Mesenchymal stem cell (in vitro differentiated cells and primary cell): ENCODE results near the gene CITED1.

Experiments
- DNase-seq: peaks from one replicate; pipeline ENCODE4 v3.0.0-alpha.2; 2013
- H2AFZ ChIP-seq: one replicate; pipeline ENCODE4 v1.6.1; 2013; ENCODE audit warnings: low read depth, mild to moderate bottlenecking, control low read depth, inconsistent platforms, low read length, moderate library complexity
- H2AK5ac ChIP-seq: 2 replicates; pipeline ENCODE4 v1.6.1; 2013; ENCODE audit warnings: low read length, moderate library complexity, mild to moderate bottlenecking, inconsistent platforms; ENCODE audit not compliant: severe bottlenecking
- H2BK120ac ChIP-seq: one replicate; pipeline ENCODE4 v1.6.1; 2013; ENCODE audit warnings: low read depth, mild to moderate bottlenecking, inconsistent platforms, low read length, moderate library complexity
- H2BK12ac ChIP-seq, 2 experiments: one replicate each; pipeline ENCODE4 v1.6.1; 2013; ENCODE audit warnings: inconsistent platforms in 2 of 2, low read length in 2 of 2, mild to moderate bottlenecking in 2 of 2, moderate library complexity in 2 of 2, control low read depth in 1 of 2
- H2BK15ac ChIP-seq: one replicate; pipeline ENCODE4 v1.6.1; 2013; ENCODE audit warnings: mild to moderate bottlenecking, low read depth, inconsistent platforms; ENCODE audit not compliant: poor library complexity, severe bottlenecking
- H2BK5ac ChIP-seq: 2 replicates; pipeline ENCODE4 v1.6.1; 2013; ENCODE audit warnings: low read depth, mild to moderate bottlenecking, low read length, control low read depth, inconsistent platforms; ENCODE audit not compliant: poor library complexity, severe bottlenecking
- H3K14ac ChIP-seq, 2 experiments: one replicate each; pipeline ENCODE4 v1.6.1; 2013; ENCODE audit warnings: inconsistent platforms in 2 of 2, low read length in 2 of 2, control low read depth in 1 of 2, mild to moderate bottlenecking in 1 of 2, moderate library complexity in 1 of 2
- H3K18ac ChIP-seq, 2 experiments: one replicate each; pipeline ENCODE4 v1.6.1; 2013; ENCODE audit warnings: inconsistent platforms in 2 of 2, low read length in 2 of 2, control low read depth in 1 of 2, low read depth in 1 of 2, mild to moderate bottlenecking in 1 of 2
- H3K23ac ChIP-seq, 2 experiments: one replicate each; pipeline ENCODE4 v1.6.1; 2013; ENCODE audit warnings: inconsistent platforms in 2 of 2, low read length in 2 of 2, mild to moderate bottlenecking in 2 of 2, moderate library complexity in 2 of 2, control low read depth in 1 of 2
- H3K27ac ChIP-seq: 2 replicates; pipeline ENCODE4 v1.5.1; 2013; ENCODE audit warnings: mild to moderate bottlenecking, moderate library complexity, low read length, control low read depth, inconsistent platforms; ENCODE audit not compliant: poor library complexity, severe bottlenecking
- H3K27me3 ChIP-seq, 2 experiments: 2 replicates each; pipeline versions ENCODE4 v1.6.1 to v1.7.0; 2013; ENCODE audit warnings: low read length in 2 of 2, mild to moderate bottlenecking in 2 of 2, moderate library complexity in 2 of 2, control low read depth in 1 of 2, inconsistent platforms in 1 of 2; ENCODE audit not compliant: control insufficient read depth in 1 of 2, insufficient read depth in 1 of 2
- H3K36me3 ChIP-seq, 2 experiments: 2 replicates each; pipeline versions ENCODE4 v1.6.1 to v1.7.0; 2013; ENCODE audit warnings: low read length in 2 of 2, control low read depth in 1 of 2, inconsistent platforms in 1 of 2, low read depth in 1 of 2, mild to moderate bottlenecking in 1 of 2; ENCODE audit not compliant: insufficient read depth in 2 of 2, control insufficient read depth in 1 of 2
- H3K4ac ChIP-seq, 2 experiments: one replicate each; pipeline ENCODE4 v1.6.1; 2013; ENCODE audit warnings: inconsistent platforms in 2 of 2, low read length in 2 of 2, mild to moderate bottlenecking in 2 of 2, moderate library complexity in 2 of 2, control low read depth in 1 of 2, low read depth in 1 of 2
- H3K4me1 ChIP-seq: 2 replicates; pipeline ENCODE4 v1.6.1; 2013; ENCODE audit warnings: low read depth, low read length, control low read depth; ENCODE audit not compliant: control insufficient read depth, insufficient read depth
- H3K4me2 ChIP-seq: 2 replicates; pipeline ENCODE4 v1.6.1; 2013; ENCODE audit warnings: low read length, mild to moderate bottlenecking, inconsistent platforms; ENCODE audit not compliant: poor library complexity, severe bottlenecking
- H3K4me3 ChIP-seq, 2 experiments: 2 replicates each; pipeline versions ENCODE4 v1.5.1 to v1.7.0; 2013; ENCODE audit warnings: low read length in 2 of 2, mild to moderate bottlenecking in 2 of 2, control low read depth in 1 of 2, low read depth in 1 of 2; ENCODE audit not compliant: insufficient read depth in 1 of 2
- H3K79me1 ChIP-seq: replicated peaks from 2 replicates; pipeline ENCODE4 v1.6.1; 2013; ENCODE audit warnings: mild to moderate bottlenecking, control low read depth, low read length, inconsistent platforms; ENCODE audit not compliant: poor library complexity, severe bottlenecking
- H3K9ac ChIP-seq: 2 replicates; pipeline ENCODE4 v1.7.0; 2013; ENCODE audit warnings: mild to moderate bottlenecking, low read length, moderate library complexity
- H3K9me3 ChIP-seq: 2 replicates; pipeline ENCODE4 v1.7.0; 2013; ENCODE audit warnings: mild to moderate bottlenecking, low read length; ENCODE audit not compliant: control insufficient read depth
- H4K8ac ChIP-seq: one replicate; pipeline ENCODE4 v1.6.1; 2013; ENCODE audit warnings: inconsistent platforms, mild to moderate bottlenecking, low read length, moderate library complexity
- H4K91ac ChIP-seq: one replicate; pipeline ENCODE4 v1.6.1; 2013; ENCODE audit warnings: mild to moderate bottlenecking, low read length, inconsistent platforms
- WGBS: methylation state at CpG from one replicate; pipeline ENCODE4 v1.1.7; 2013; ENCODE audit warnings: mixed read lengths; 5-methylcytosine and 5-hydroxymethylcytosine counted together

The CITED1 gene

DNA sequence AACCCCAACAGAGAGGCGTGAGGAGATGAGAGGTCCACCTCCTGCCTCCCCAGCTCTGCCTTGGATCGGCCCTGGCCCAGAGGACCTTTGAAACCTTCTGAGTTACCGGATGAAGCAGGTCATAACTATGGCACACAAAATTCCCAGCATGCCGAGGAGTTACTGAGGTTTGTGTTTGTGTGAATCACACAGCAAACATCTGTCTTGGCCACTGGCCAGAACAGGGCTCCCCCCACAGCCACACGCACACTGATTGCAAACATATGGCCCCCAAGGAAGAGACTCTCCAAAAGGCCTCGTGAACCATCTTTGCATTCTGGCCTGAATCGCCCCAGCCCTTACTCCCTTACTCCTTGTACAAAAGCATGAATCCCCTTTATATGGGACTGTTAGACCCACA is 47.5 kb downstream of the CITED1 start:
- no peaks in the 10 kb centered on the region for H3K36me3 ChIP-seq
- no peak overlapping the region for H4K91ac ChIP-seq
- H3K9ac ChIP-seq = no peak overlapping the region
- no peak overlapping the region for H3K23ac ChIP-seq
- peak overlapping the region; percentile 69 for H4K8ac ChIP-seq
- no peak overlapping the region for H2BK5ac ChIP-seq
- peaks cover 11% of the 10 kb centered on the region for H3K4me1 ChIP-seq
- H3K79me1 ChIP-seq = no peaks in the 10 kb centered on the region
- H2BK12ac ChIP-seq = no peak overlapping the region
- H3K14ac ChIP-seq = no peak overlapping the region
- H3K27me3 ChIP-seq = peaks cover 0 to 21% of the 10 kb centered on the region in 2 experiments
- H2AFZ ChIP-seq = no peak overlapping the region
- no peak overlapping the region for H2BK120ac ChIP-seq
- peak overlapping the region; percentile 12 for H3K27ac ChIP-seq
- no peak overlapping the region for H3K4me2 ChIP-seq
- peak; percentile 68 for DNase-seq
- H3K9me3 ChIP-seq = peaks cover 4% of the 10 kb centered on the region
- WGBS = 34% methylated on average over 5 of the region's 7 CpGs
- no peak overlapping the region for H2AK5ac ChIP-seq
- no peak overlapping the region for H2BK15ac ChIP-seq
- no peak overlapping the region for H3K4ac ChIP-seq
- no peak overlapping the region for H3K18ac ChIP-seq
- no peak overlapping the region for H3K4me3 ChIP-seq

DNA sequence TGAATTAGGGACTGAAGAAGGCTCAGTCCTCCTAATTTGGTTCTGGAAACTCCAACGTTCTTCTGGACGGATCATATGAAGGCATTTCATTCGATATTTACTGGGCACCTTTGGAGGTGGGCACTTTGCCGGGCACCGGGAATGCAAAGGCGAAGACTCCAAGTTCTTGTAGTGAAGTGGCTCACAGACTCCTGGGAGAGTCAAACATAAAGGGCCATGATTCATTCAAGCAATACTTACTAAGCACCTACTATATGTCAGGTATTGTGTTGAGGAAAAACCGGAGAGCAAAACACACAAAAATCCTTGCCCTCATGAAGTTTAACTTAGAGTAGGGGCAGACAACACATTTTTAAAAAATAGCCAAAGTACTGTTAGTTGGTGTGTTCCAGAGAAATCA is 49.9 kb downstream of the CITED1 start:
- no peak overlapping the region for H2BK15ac ChIP-seq
- 87% methylated on average over 6 of the region's 7 CpGs for WGBS
- no peak overlapping the region for H3K4ac ChIP-seq
- no peak overlapping the region for H3K14ac ChIP-seq
- H3K27ac ChIP-seq = no peak overlapping the region
- H3K4me1 ChIP-seq = peaks cover 11% of the 10 kb centered on the region
- no peak overlapping the region for H2BK120ac ChIP-seq
- H3K23ac ChIP-seq = no peak overlapping the region
- no peak overlapping the region for H2AFZ ChIP-seq
- peaks cover 0 to 25% of the 10 kb centered on the region in 2 experiments for H3K27me3 ChIP-seq
- H3K4me2 ChIP-seq = no peak overlapping the region
- H3K79me1 ChIP-seq = no peaks in the 10 kb centered on the region
- peaks cover 4% of the 10 kb centered on the region for H3K9me3 ChIP-seq
- no peak overlapping the region for H2BK12ac ChIP-seq
- no peak overlapping the region for H2AK5ac ChIP-seq
- no peak overlapping the region for H3K9ac ChIP-seq
- no peak overlapping the region for H3K4me3 ChIP-seq
- no peaks in the 10 kb centered on the region for H3K36me3 ChIP-seq
- no peak overlapping the region for H3K18ac ChIP-seq
- no peak overlapping the region for H4K8ac ChIP-seq
- DNase-seq = no peak
- H4K91ac ChIP-seq = no peak overlapping the region
- no peak overlapping the region for H2BK5ac ChIP-seq

DNA sequence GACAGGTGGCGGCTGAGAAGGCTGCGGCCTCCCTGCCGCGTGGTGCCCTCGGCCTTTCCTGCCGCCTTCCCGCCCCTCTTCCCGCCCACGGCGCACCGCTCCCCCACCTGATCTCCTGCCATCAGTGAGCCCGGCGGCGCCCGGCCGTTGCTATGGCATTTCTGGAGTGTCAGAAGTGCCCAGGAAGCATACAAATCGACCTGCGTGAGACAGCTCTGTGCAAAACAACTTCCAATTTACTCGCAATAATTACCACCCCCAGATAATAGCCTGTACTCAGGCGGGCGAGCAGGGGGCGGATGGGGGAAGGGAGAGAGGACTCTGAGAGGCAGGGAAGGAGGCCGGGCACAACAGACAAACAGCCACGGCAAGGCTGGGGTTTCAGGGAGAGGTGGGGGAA is 50.3 kb downstream of the CITED1 start:
- H2BK12ac ChIP-seq = peak overlapping the region in 1 of 2 experiments; percentile 11
- no peak overlapping the region for H2BK120ac ChIP-seq
- H3K79me1 ChIP-seq = no peaks in the 10 kb centered on the region
- H2AFZ ChIP-seq = peak overlapping the region; percentile 42
- H3K36me3 ChIP-seq = no peaks in the 10 kb centered on the region
- H3K4me3 ChIP-seq = peak overlapping the region in 1 of 2 experiments; percentile 33
- H3K23ac ChIP-seq = no peak overlapping the region
- H3K27me3 ChIP-seq = peaks cover 0 to 25% of the 10 kb centered on the region in 2 experiments
- H2BK5ac ChIP-seq = no peak overlapping the region
- peaks cover 11% of the 10 kb centered on the region for H3K4me1 ChIP-seq
- no peak overlapping the region for H3K14ac ChIP-seq
- peak overlapping the region; percentile 69 for H4K8ac ChIP-seq
- no peak overlapping the region for H2AK5ac ChIP-seq
- H2BK15ac ChIP-seq = no peak overlapping the region
- H3K9me3 ChIP-seq = peaks cover 4% of the 10 kb centered on the region
- H3K9ac ChIP-seq = no peak overlapping the region
- 21% methylated on average over 16 of the region's 24 CpGs for WGBS
- H3K18ac ChIP-seq = peak overlapping the region in 1 of 2 experiments; percentile 66
- H4K91ac ChIP-seq = no peak overlapping the region
- H3K4ac ChIP-seq = no peak overlapping the region
- H3K27ac ChIP-seq = no peak overlapping the region
- H3K4me2 ChIP-seq = peak overlapping the region; percentile 61
- DNase-seq = no peak

DNA sequence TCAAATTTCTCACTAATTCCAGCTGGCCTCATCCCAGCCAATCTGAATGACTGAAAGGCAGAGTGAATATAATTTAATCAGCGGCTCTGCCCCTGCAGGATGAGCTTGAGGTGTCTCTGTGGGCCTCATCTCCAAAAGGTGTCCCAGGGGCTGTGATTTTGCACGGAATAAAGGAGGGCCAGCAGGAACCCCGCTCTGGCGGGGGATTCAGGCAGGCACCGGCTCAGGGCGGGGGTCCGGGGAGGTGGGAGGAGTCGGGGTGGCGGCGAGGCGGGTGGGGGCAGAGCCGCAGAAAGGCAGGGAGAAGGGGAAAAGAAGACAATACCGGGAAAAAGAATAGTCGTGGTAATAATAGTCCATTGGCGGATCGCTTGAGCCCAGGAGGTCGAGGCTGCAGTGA is 50.9 kb downstream of the CITED1 start:
- Histone ChIP-seq H2AFZ (no peak overlapping the region), H4K8ac (no peak overlapping the region), H3K4me2 (no peak overlapping the region), H3K23ac (no peak overlapping the region), H3K4ac (no peak overlapping the region), H2BK15ac (no peak overlapping the region), H4K91ac (no peak overlapping the region), H3K27me3 (peaks cover 0 to 26% of the 10 kb centered on the region in 2 experiments), H3K79me1 (no peaks in the 10 kb centered on the region), H3K27ac (no peak overlapping the region), H3K14ac (no peak overlapping the region), H3K4me3 (no peak overlapping the region), H3K9ac (no peak overlapping the region), H2AK5ac (no peak overlapping the region), H2BK120ac (no peak overlapping the region), H3K4me1 (peaks cover 11% of the 10 kb centered on the region), H3K36me3 (no peaks in the 10 kb centered on the region), H3K9me3 (peaks cover 4% of the 10 kb centered on the region), H3K18ac (no peak overlapping the region), H2BK12ac (no peak overlapping the region), H2BK5ac (no peak overlapping the region)
- DNase-seq = no peak
- 19% methylated on average over 8 of the region's 17 CpGs for WGBS
